Liver (tissue), 9 donors: ENCODE data around the gene VWA5A. TPM values are rescaled to one million over a fixed set of nuclear protein-coding genes. Genes with fewer than 3 reads are reported as not detected.

ENCODE experiments used
- DNase-seq: peaks from one replicate; pipeline ENCODE4 v3.0.0-alpha.2; 2017; ENCODE audit warnings: low spot score
- H3K27ac ChIP-seq, 2 donors: one replicate each; pipeline ENCODE4 v1.7.0; 2013; ENCODE audit warnings: inconsistent platforms in 2 of 2, low read length in 2 of 2, control low read depth in 1 of 2, low read depth in 1 of 2, mild to moderate bottlenecking in 1 of 2
- H3K27me3 ChIP-seq, 4 donors: one replicate each; pipeline versions ENCODE4 v1.6.1 to v1.7.0; 2013; ENCODE audit warnings: low read length in 3 of 4, inconsistent platforms in 1 of 4, mild to moderate bottlenecking in 1 of 4, moderate library complexity in 1 of 4; ENCODE audit not compliant: control insufficient read depth in 4 of 4, insufficient read depth in 4 of 4
- H3K36me3 ChIP-seq, 4 donors: one replicate each; pipeline versions ENCODE4 v1.6.1 to v1.7.0; 2013; ENCODE audit warnings: low read length in 3 of 4, mild to moderate bottlenecking in 3 of 4, low read depth in 1 of 4, moderate library complexity in 1 of 4; ENCODE audit not compliant: control insufficient read depth in 4 of 4, insufficient read depth in 3 of 4
- H3K4me1 ChIP-seq, 4 donors: one replicate each; pipeline versions ENCODE4 v1.6.1 to v1.7.0; 2013; ENCODE audit warnings: low read length in 3 of 4, mild to moderate bottlenecking in 3 of 4, moderate library complexity in 1 of 4; ENCODE audit not compliant: control insufficient read depth in 4 of 4, insufficient read depth in 4 of 4
- H3K4me3 ChIP-seq, 3 donors: one replicate each; pipeline versions ENCODE4 v1.6.1 to v1.7.0; 2013; ENCODE audit warnings: low read length in 3 of 3, control low read depth in 1 of 3, low read depth in 1 of 3, mild to moderate bottlenecking in 1 of 3
- H3K9ac ChIP-seq, 2 donors: one replicate each; pipeline ENCODE4 v1.7.0; 2013; ENCODE audit warnings: low read length in 2 of 2, mild to moderate bottlenecking in 2 of 2, moderate library complexity in 2 of 2, control low read depth in 1 of 2, low read depth in 1 of 2
- H3K9me3 ChIP-seq, 4 donors: one replicate each; pipeline versions ENCODE4 v1.6.1 to v1.7.0; 2013; ENCODE audit warnings: low read length in 3 of 4; ENCODE audit not compliant: control insufficient read depth in 4 of 4
- CTCF ChIP-seq: fragments of 150-350 bp; IDR thresholded peaks from 2 replicates; pipeline ENCODE4 v1.5.1; 2017; ENCODE audit warnings: improper control_type of control experiment, low read depth, low read length; ENCODE audit not compliant: missing input control
- EGR1 ChIP-seq, 2 donors: IDR thresholded peaks; 2 replicates each; pipeline ENCODE4 v1.6.1; 2016 to 2018; ENCODE audit warnings: antibody characterized with exemption in 2 of 2, low read depth in 2 of 2
- FOXA1 ChIP-seq: IDR thresholded peaks from 2 replicates; pipeline ENCODE4 v1.6.1; 2016; ENCODE audit warnings: antibody characterized with exemption
- FOXA2 ChIP-seq: IDR thresholded peaks from 2 replicates; pipeline ENCODE4 v1.6.1; 2016; ENCODE audit warnings: antibody characterized with exemption
- GABPA ChIP-seq, 2 donors: IDR thresholded peaks in 1 of 2; conservative IDR thresholded peaks in 1 of 2; 2 replicates each; pipeline ENCODE4 v1.6.1; 2016; ENCODE audit warnings: antibody characterized with exemption in 2 of 2, mild to moderate bottlenecking in 1 of 2, moderate library complexity in 1 of 2
- HNF4A ChIP-seq, 2 donors: conservative IDR thresholded peaks; 2 replicates each; pipeline ENCODE4 v1.6.1; 2016; ENCODE audit warnings: antibody characterized with exemption in 2 of 2, mild to moderate bottlenecking in 2 of 2
- HNF4G ChIP-seq: IDR thresholded peaks from 2 replicates; pipeline ENCODE4 v1.6.1; 2016; ENCODE audit warnings: antibody characterized with exemption
- JUND ChIP-seq, 2 donors: IDR thresholded peaks; 2 replicates each; pipeline ENCODE4 v1.6.1; 2016; ENCODE audit warnings: antibody characterized with exemption in 2 of 2
- MAX ChIP-seq: IDR thresholded peaks from 2 replicates; pipeline ENCODE4 v1.6.1; 2016; ENCODE audit warnings: antibody characterized with exemption
- NR2F2 ChIP-seq: IDR thresholded peaks from 2 replicates; pipeline ENCODE4 v1.6.1; 2016; ENCODE audit warnings: antibody characterized with exemption
- RAD21 ChIP-seq, 2 donors: IDR thresholded peaks; 2 replicates each; pipeline ENCODE4 v1.6.1; 2016; ENCODE audit warnings: antibody characterized with exemption in 2 of 2, mild to moderate bottlenecking in 2 of 2
- REST ChIP-seq: IDR thresholded peaks from 2 replicates; pipeline ENCODE4 v1.6.1; 2016; ENCODE audit warnings: antibody characterized with exemption, mild to moderate bottlenecking
- RXRA ChIP-seq, 2 donors: IDR thresholded peaks; 2 replicates each; pipeline ENCODE4 v1.6.1; 2017 to 2018; ENCODE audit warnings: antibody characterized with exemption in 2 of 2, mild to moderate bottlenecking in 1 of 2
- SP1 ChIP-seq: IDR thresholded peaks from 2 replicates; pipeline ENCODE4 v1.6.1; 2018; ENCODE audit warnings: antibody characterized with exemption, mild to moderate bottlenecking
- TAF1 ChIP-seq: conservative IDR thresholded peaks from 2 replicates; pipeline ENCODE4 v1.6.1; 2016; ENCODE audit warnings: antibody characterized with exemption, mild to moderate bottlenecking
- YY1 ChIP-seq: IDR thresholded peaks from 2 replicates; pipeline ENCODE4 v1.6.1; 2016; ENCODE audit warnings: antibody characterized with exemption, mild to moderate bottlenecking
- WGBS: extraction: QIAGEN DNeasy Blood & Tissue Kit; methylation state at CpG from one replicate; pipeline ENCODE4 v1.1.7; 2013; 5-methylcytosine and 5-hydroxymethylcytosine counted together
- polyA plus RNA-seq, 2 donors: library from polyadenylated mRNA; stranded (reverse) in 1 of 2; unstranded in 1 of 2; fragments of 200-250 nt in 1 of 2; fragments of >200 nt in 1 of 2; fragmentation: Nextera tagmentation in 1 of 2; extraction: Ambion mirVana in 1 of 2; gene quantifications; one replicate each; pipeline versions ENCODE4 v1.2.1 to v1.2.3, GENCODE V29; 2013 to 2015
- total RNA-seq, 2 donors: library from RNA; depleted of rRNA; stranded (reverse); fragments of >200 nt; gene quantifications; one replicate each; pipeline ENCODE4 v1.2.3, GENCODE V29; 2014
- TF ChIP-seq, protein P1 (sequence below): IDR thresholded peaks from 2 replicates; pipeline ENCODE4 v1.6.1; 2016; ENCODE audit warnings: antibody characterized with exemption
- donor health status: healthy.
- donor health status: healthy.
- donor health status: healthy.
- donor health status: healthy.
- donor health status: healthy.

Gene VWA5A
- total and polyA plus RNA-seq, 4 donors: 2.3 to 5.7 (median 3.7) TPM

- no peak overlapping the region for H3K27ac ChIP-seq
- peaks cover 0 to 5% (median 2%) of the 10 kb centered on the region in 4 donors for H3K27me3 ChIP-seq
- WGBS: 74% methylated on average over 3 of the region's 3 CpGs
- H3K4me3 ChIP-seq: no peak overlapping the region
- no peak for TF ChIP-seq SP1
- TF ChIP-seq, protein P1, sequence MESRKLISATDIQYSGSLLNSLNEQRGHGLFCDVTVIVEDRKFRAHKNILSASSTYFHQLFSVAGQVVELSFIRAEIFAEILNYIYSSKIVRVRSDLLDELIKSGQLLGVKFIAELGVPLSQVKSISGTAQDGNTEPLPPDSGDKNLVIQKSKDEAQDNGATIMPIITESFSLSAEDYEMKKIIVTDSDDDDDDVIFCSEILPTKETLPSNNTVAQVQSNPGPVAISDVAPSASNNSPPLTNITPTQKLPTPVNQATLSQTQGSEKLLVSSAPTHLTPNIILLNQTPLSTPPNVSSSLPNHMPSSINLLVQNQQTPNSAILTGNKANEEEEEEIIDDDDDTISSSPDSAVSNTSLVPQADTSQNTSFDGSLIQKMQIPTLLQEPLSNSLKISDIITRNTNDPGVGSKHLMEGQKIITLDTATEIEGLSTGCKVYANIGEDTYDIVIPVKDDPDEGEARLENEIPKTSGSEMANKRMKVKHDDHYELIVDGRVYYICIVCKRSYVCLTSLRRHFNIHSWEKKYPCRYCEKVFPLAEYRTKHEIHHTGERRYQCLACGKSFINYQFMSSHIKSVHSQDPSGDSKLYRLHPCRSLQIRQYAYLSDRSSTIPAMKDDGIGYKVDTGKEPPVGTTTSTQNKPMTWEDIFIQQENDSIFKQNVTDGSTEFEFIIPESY: no peak
- no peak for TF ChIP-seq JUND (IDR thresholded peaks at IDR 0.05)
- TF ChIP-seq GABPA (IDR thresholded peaks at IDR 0.05 in 1 of 2, conservative IDR thresholded peaks at IDR 0.05 in 1 of 2): no peak
- no peak for TF ChIP-seq MAX
- no peak for TF ChIP-seq RXRA (IDR thresholded peaks at IDR 0.05)
- TF ChIP-seq EGR1 (IDR thresholded peaks at IDR 0.05; ENCODE audit: low read depth in 2 of 2): no peak
- no peak for TF ChIP-seq HNF4A (conservative IDR thresholded peaks at IDR 0.05)
- no peak for TF ChIP-seq RAD21 (IDR thresholded peaks at IDR 0.05)
- TF ChIP-seq CTCF: no peak
- TF ChIP-seq HNF4G: no peak
- no peak for TF ChIP-seq TAF1
- TF ChIP-seq FOXA1: no peak
- no peak for TF ChIP-seq FOXA2
- no peak for TF ChIP-seq NR2F2
- TF ChIP-seq YY1: no peak
- no peak for TF ChIP-seq REST
- DNase-seq: no peak
- H3K9me3 ChIP-seq: no peaks in the 10 kb centered on the region
- no peaks in the 10 kb centered on the region for H3K36me3 ChIP-seq
- no peak overlapping the region for H3K9ac ChIP-seq
- no peaks in the 10 kb centered on the region for H3K4me1 ChIP-seq
These were observed 29.7 kb upstream of the VWA5A start for GRCh38 chr11:124085583-124085982.
